ENCODE data around the gene TMEM25. TPM values are rescaled to one million over a fixed set of nuclear protein-coding genes. Genes with fewer than 3 reads are reported as not detected.
"Not testable (repeated sequence)": the region's sequence is repeated elsewhere in the genome, so short reads cannot be mapped to it uniquely, and the experiment has no call there.

Gene TMEM25
- total RNA-seq, 1 experiment from 2014 or later = 13.2 TPM

GRCh38 chr11:118572061-118572980 is 41.3 kb downstream of the TMEM25 start, which contains the start of gene ARCN1:
ARCN1 (plus strand) TSS chr11:118572409; CDS start chr11:118572548, 139 bp downstream.
- Histone ChIP-seq H3K27ac (ENCODE audit: low read depth, low read length, poor library complexity, severe bottlenecking) (peak within 1 kb of the TSS; percentile 98), H3K27me3 (replicated peaks; ENCODE audit: insufficient read depth, low read depth, low read length, poor library complexity) (no peaks in the 10 kb centered on the region), H3K4me3 (ENCODE audit: low read depth, low read length, poor library complexity, severe bottlenecking) (peak within 1 kb of the TSS; percentile 100), H3K4me1 (ENCODE audit: insufficient read depth, low read length, poor library complexity, severe bottlenecking) (peaks cover 28% of the 10 kb centered on the region), H3K36me3 (ENCODE audit: insufficient read depth, low read length, poor library complexity, severe bottlenecking) (no peaks in the 10 kb centered on the region), H3K9me3 (ENCODE audit: low read depth, low read length, poor library complexity, severe bottlenecking) (no peaks in the 10 kb centered on the region)
- ChIA-PET POLR2A (ENCODE audit: low non-redundant PET) (interaction anchor here (0.7 kb wide), 1 partner anchor 45 kb away, joined by 10 read pairs; no protein-coding TSS in a partner anchor), CTCF (no interaction called here)
- TF ChIP-seq CTCF (conservative IDR thresholded peaks at IDR 0.05; ENCODE audit: low read depth, low read length) (no peak), EZH2 (IDR thresholded peaks at IDR 0.05; ENCODE audit: borderline replicate concordance, low read depth, low read length, poor library complexity, severe bottlenecking) (no peak)
- no TSS peak for BruUV-seq (replicated peaks)
- intact Hi-C loops (cut with micrococcal nuclease; ENCODE audit: unreplicated experiment) = no loop called here
- DNase-seq (ENCODE audit: low spot score) = peak; percentile 89

GRCh38 chr11:118572981-118573550 is 42.1 kb downstream of the TMEM25 start:
- intact Hi-C loops (cut with micrococcal nuclease; ENCODE audit: unreplicated experiment) = no loop called here
- DNase-seq (ENCODE audit: low spot score) = peak; percentile 37
- no TSS peak for BruUV-seq (replicated peaks)

GRCh38 chr11:118574636-118575035 is 43.6 kb downstream of the TMEM25 start:
- intact Hi-C loops (cut with micrococcal nuclease; ENCODE audit: unreplicated experiment) = no loop called here
- no peak overlapping the region for H3K4me3 ChIP-seq (ENCODE audit: low read depth, low read length, poor library complexity, severe bottlenecking)
- no peak for TF ChIP-seq CTCF (conservative IDR thresholded peaks at IDR 0.05; ENCODE audit: low read depth, low read length)
- TF ChIP-seq EZH2 (IDR thresholded peaks at IDR 0.05; ENCODE audit: borderline replicate concordance, low read depth, low read length, poor library complexity, severe bottlenecking) = no peak
- no peaks in the 10 kb centered on the region for H3K27me3 ChIP-seq (replicated peaks; ENCODE audit: insufficient read depth, low read depth, low read length, poor library complexity)
- BruUV-seq (replicated peaks) = no TSS peak
- H3K27ac ChIP-seq (ENCODE audit: low read depth, low read length, poor library complexity, severe bottlenecking) = no peak overlapping the region
- H3K36me3 ChIP-seq (ENCODE audit: insufficient read depth, low read length, poor library complexity, severe bottlenecking) = no peaks in the 10 kb centered on the region
- ChIA-PET POLR2A (ENCODE audit: low non-redundant PET) (no interaction called here), CTCF (interaction anchor here (0.7 kb wide), 1 partner anchor 44 kb away, joined by 3 read pairs; no protein-coding TSS in a partner anchor)
- peaks cover 28% of the 10 kb centered on the region for H3K4me1 ChIP-seq (ENCODE audit: insufficient read depth, low read length, poor library complexity, severe bottlenecking)
- H3K9me3 ChIP-seq (ENCODE audit: low read depth, low read length, poor library complexity, severe bottlenecking) = no peaks in the 10 kb centered on the region
- no peak for DNase-seq (ENCODE audit: low spot score)

More at GRCh38 chr11:118572981-118573550, 42.1 kb downstream of the TMEM25 start:
- ChIA-PET POLR2A (ENCODE audit: low non-redundant PET) (no interaction called here), CTCF (no interaction called here)
- peak overlapping the region; percentile 98 for H3K27ac ChIP-seq (ENCODE audit: low read depth, low read length, poor library complexity, severe bottlenecking)
- H3K4me3 ChIP-seq (ENCODE audit: low read depth, low read length, poor library complexity, severe bottlenecking) = peak overlapping the region; percentile 100
- H3K27me3 ChIP-seq (replicated peaks; ENCODE audit: insufficient read depth, low read depth, low read length, poor library complexity) = no peaks in the 10 kb centered on the region
- H3K9me3 ChIP-seq (ENCODE audit: low read depth, low read length, poor library complexity, severe bottlenecking) = no peaks in the 10 kb centered on the region
- no peak for TF ChIP-seq CTCF (conservative IDR thresholded peaks at IDR 0.05; ENCODE audit: low read depth, low read length)
- TF ChIP-seq EZH2 (IDR thresholded peaks at IDR 0.05; ENCODE audit: borderline replicate concordance, low read depth, low read length, poor library complexity, severe bottlenecking) = no peak
- no peaks in the 10 kb centered on the region for H3K36me3 ChIP-seq (ENCODE audit: insufficient read depth, low read length, poor library complexity, severe bottlenecking)
- peaks cover 28% of the 10 kb centered on the region for H3K4me1 ChIP-seq (ENCODE audit: insufficient read depth, low read length, poor library complexity, severe bottlenecking)

- H3K27ac ChIP-seq (ENCODE audit: low read depth, low read length, poor library complexity, severe bottlenecking); intact Hi-C loops (cut with micrococcal nuclease; ENCODE audit: unreplicated experiment); H3K9me3 ChIP-seq (ENCODE audit: low read depth, low read length, poor library complexity, severe bottlenecking); H3K4me3 ChIP-seq (ENCODE audit: low read depth, low read length, poor library complexity, severe bottlenecking); BruUV-seq (replicated peaks); H3K27me3 ChIP-seq (replicated peaks; ENCODE audit: insufficient read depth, low read depth, low read length, poor library complexity); CTCF ChIA-PET; DNase-seq (ENCODE audit: low spot score); POLR2A ChIA-PET (ENCODE audit: low non-redundant PET): not testable (repeated sequence)
- Histone ChIP-seq H3K4me1 (ENCODE audit: insufficient read depth, low read length, poor library complexity, severe bottlenecking) (peaks cover 23% of the 10 kb centered on the region), H3K36me3 (ENCODE audit: insufficient read depth, low read length, poor library complexity, severe bottlenecking) (peaks cover 21% of the 10 kb centered on the region)
These were observed 47.0 kb downstream of the TMEM25 start for GRCh38 chr11:118577995-118578394.
